Progenitor cell of endocrine pancreas (in vitro differentiated cells): ENCODE results near the gene LRRC72. TPM values are rescaled to one million over a fixed set of nuclear protein-coding genes. Genes with fewer than 3 reads are reported as not detected.
"Not testable (repeated sequence)": the region's sequence is repeated elsewhere in the genome, so short reads cannot be mapped to it uniquely, and the experiment has no call there.

Source experiments
- DNase-seq: peaks from one replicate; pipeline ENCODE4 v3.0.0; 2021; ENCODE audit warnings: low spot score; ENCODE audit not compliant: unreplicated experiment
- H3K27ac Mint-ChIP-seq: 2 replicates; pipeline ENCODE4 v1.8.0; 2021; ENCODE audit warnings: mild to moderate bottlenecking, moderate library complexity, mixed read lengths
- H3K27me3 Mint-ChIP-seq: 2 replicates; pipeline ENCODE4 v1.8.0; 2021; ENCODE audit warnings: mixed read lengths
- H3K36me3 Mint-ChIP-seq: 2 replicates; pipeline ENCODE4 v1.8.0; 2022; ENCODE audit warnings: mixed read lengths; ENCODE audit not compliant: insufficient read depth
- H3K4me1 Mint-ChIP-seq: 2 replicates; pipeline ENCODE4 v1.8.0; 2021; ENCODE audit warnings: low read depth, mixed read lengths
- H3K4me3 Mint-ChIP-seq: 2 replicates; pipeline ENCODE4 v1.8.0; 2021; ENCODE audit warnings: low read depth, mild to moderate bottlenecking, moderate library complexity, mixed read lengths
- H3K9me3 Mint-ChIP-seq: 2 replicates; pipeline ENCODE4 v1.8.0; 2021; ENCODE audit warnings: low read depth, mixed read lengths
- total RNA-seq: library from RNA; stranded (reverse); gene quantifications from 2 replicates; pipeline ENCODE4 v1.2.1, GENCODE V29; 2021
- TF ChIP-seq, protein P1 (sequence below): fragments of 200-600 bp; sonication (generic); IDR thresholded peaks from one replicate; pipeline ENCODE4 v1.5.0; 2021; ENCODE audit warnings: antibody characterized with exemption, mild to moderate bottlenecking; ENCODE audit not compliant: unreplicated experiment

LRRC72 gene
- total RNA-seq, 1 donor from 2014 or later = not detected

DNA sequence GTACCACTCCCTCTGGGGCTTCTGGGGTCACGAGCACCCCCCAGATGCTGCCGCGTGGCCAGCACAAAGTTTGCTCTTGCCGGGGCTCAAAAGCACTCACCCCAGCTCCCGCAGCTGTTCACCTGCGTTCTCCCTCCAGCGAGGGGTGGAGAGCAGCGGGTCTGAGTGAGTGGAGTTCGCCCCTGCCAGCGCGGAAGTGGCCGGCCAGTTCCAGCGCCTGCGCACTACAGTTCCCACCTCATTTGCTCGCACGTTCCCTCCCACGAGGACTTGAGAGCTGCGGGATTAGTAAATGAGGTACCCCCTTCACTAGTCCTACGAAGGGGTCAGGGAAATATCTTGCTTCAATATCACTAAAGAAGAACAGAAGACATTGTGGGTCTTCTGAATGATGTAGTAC lies 24.3 kb upstream of the LRRC72 start:
- no peaks in the 10 kb centered on the region for H3K36me3 Mint-ChIP-seq
- DNase-seq = no peak
- H3K9me3 Mint-ChIP-seq = no peaks in the 10 kb centered on the region
- H3K27ac Mint-ChIP-seq = no peak overlapping the region
- H3K27me3 Mint-ChIP-seq = no peaks in the 10 kb centered on the region
- TF ChIP-seq, protein P1, sequence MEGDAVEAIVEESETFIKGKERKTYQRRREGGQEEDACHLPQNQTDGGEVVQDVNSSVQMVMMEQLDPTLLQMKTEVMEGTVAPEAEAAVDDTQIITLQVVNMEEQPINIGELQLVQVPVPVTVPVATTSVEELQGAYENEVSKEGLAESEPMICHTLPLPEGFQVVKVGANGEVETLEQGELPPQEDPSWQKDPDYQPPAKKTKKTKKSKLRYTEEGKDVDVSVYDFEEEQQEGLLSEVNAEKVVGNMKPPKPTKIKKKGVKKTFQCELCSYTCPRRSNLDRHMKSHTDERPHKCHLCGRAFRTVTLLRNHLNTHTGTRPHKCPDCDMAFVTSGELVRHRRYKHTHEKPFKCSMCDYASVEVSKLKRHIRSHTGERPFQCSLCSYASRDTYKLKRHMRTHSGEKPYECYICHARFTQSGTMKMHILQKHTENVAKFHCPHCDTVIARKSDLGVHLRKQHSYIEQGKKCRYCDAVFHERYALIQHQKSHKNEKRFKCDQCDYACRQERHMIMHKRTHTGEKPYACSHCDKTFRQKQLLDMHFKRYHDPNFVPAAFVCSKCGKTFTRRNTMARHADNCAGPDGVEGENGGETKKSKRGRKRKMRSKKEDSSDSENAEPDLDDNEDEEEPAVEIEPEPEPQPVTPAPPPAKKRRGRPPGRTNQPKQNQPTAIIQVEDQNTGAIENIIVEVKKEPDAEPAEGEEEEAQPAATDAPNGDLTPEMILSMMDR = no peak
- H3K4me1 Mint-ChIP-seq = no peaks in the 10 kb centered on the region
- H3K4me3 Mint-ChIP-seq = no peak overlapping the region

DNA sequence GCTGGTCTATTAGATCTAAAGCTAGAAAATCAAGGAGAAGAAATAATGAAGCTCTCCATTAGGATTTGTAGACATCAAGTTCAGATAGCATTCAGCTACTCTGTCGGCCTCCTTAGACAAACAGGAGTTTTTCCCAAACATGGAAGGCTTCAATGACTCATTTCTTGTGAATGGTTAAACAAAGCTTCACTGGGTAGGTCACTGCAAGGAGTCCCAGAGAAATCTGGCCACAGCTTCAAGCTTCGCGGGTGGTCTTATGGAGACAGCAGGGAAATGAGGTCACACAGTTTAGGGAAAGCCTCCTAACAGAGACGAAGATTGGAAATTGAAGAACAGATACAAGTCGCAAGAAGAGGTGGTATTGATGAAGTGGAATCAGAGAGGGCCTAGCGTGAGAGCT lies 22.6 kb upstream of the LRRC72 start:
- no peaks in the 10 kb centered on the region for H3K4me1 Mint-ChIP-seq
- no peak overlapping the region for H3K27ac Mint-ChIP-seq
- H3K9me3 Mint-ChIP-seq = peaks cover 5% of the 10 kb centered on the region
- TF ChIP-seq, protein P1 = no peak
- DNase-seq = no peak
- no peaks in the 10 kb centered on the region for H3K27me3 Mint-ChIP-seq
- H3K36me3 Mint-ChIP-seq = no peaks in the 10 kb centered on the region
- no peak overlapping the region for H3K4me3 Mint-ChIP-seq

DNA sequence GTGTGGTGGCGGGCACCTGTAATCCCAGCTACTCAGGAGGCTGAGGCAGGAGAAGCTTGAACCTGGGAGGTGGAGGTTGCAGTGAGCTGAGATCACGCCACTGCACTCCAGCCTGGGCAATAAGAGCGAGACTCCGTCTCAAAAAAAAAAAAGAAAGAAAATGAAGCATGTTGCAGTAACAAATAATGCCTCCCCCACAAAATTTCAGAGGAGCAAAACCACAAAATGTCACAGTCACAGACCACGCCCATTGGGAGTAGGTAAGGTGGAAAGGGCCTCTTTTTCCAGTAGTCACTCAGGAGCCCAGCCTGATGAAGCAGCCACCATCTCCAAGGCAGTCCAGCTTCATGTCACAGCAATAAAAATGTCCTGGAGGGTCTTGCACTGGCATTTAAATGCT lies 20.2 kb upstream of the LRRC72 start:
- DNase-seq, H3K27me3 Mint-ChIP-seq, H3K4me3 Mint-ChIP-seq, H3K9me3 Mint-ChIP-seq, H3K4me1 Mint-ChIP-seq, H3K27ac Mint-ChIP-seq, H3K36me3 Mint-ChIP-seq: not testable (repeated sequence)

GRCh38 chr7:16509829-16510228 lies 16.8 kb upstream of the LRRC72 start:
- Mint-ChIP-seq H3K27ac (no peak overlapping the region), H3K9me3 (peaks cover 5% of the 10 kb centered on the region)

DNA sequence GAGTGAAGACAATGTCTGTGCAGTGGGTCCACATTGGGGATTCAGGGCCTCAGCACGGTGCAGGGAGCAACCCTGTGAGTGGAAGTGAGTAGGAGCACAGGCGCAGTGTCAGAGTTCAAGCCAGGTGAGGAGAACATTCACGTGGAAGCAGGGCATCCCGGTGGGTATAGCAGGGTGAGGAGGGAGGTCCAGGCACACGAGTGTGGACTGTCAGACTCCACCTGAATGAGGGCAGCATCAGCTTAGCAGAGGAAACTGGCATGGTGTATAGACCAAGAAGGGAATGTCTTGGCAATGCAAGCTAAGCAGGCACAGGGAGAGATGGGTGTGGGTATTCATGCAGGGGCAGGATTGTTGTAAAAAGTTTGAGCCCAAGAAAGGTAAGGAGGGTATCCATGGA lies 15.3 kb upstream of the LRRC72 start:
- Mint-ChIP-seq H3K4me3 (no peak overlapping the region), H3K9me3 (peaks cover 5% of the 10 kb centered on the region), H3K4me1 (no peaks in the 10 kb centered on the region)

More at GRCh38 chr7:16509829-16510228, 16.8 kb upstream of the LRRC72 start:
- no peaks in the 10 kb centered on the region for H3K27me3 Mint-ChIP-seq
- DNase-seq = no peak
- no peak overlapping the region for H3K4me3 Mint-ChIP-seq
- no peaks in the 10 kb centered on the region for H3K4me1 Mint-ChIP-seq
- H3K36me3 Mint-ChIP-seq = no peaks in the 10 kb centered on the region
- TF ChIP-seq, protein P1 = no peak

GRCh38 chr7:16512097-16512496 lies 14.5 kb upstream of the LRRC72 start:
- Mint-ChIP-seq H3K4me3 (no peak overlapping the region), H3K4me1 (no peaks in the 10 kb centered on the region), H3K9me3 (peaks cover 5% of the 10 kb centered on the region), H3K36me3 (no peaks in the 10 kb centered on the region), H3K27ac (no peak overlapping the region), H3K27me3 (no peaks in the 10 kb centered on the region)
- no peak for DNase-seq
- TF ChIP-seq, protein P1 = no peak

More for the DNA sequence above, 15.3 kb upstream of the LRRC72 start:
- no peak overlapping the region for H3K27ac Mint-ChIP-seq
- DNase-seq = no peak
- H3K36me3 Mint-ChIP-seq = no peaks in the 10 kb centered on the region
- no peaks in the 10 kb centered on the region for H3K27me3 Mint-ChIP-seq
- TF ChIP-seq, protein P1 = no peak
